GM21390 (cell line): ENCODE results near the gene SMG9.

Experiments
- ATAC-seq: cut with Tn5 transposase; IDR thresholded peaks from one replicate; pipeline ENCODE4 v1.9.1; 2021; ENCODE audit not compliant: unreplicated experiment

Gene SMG9

DNA sequence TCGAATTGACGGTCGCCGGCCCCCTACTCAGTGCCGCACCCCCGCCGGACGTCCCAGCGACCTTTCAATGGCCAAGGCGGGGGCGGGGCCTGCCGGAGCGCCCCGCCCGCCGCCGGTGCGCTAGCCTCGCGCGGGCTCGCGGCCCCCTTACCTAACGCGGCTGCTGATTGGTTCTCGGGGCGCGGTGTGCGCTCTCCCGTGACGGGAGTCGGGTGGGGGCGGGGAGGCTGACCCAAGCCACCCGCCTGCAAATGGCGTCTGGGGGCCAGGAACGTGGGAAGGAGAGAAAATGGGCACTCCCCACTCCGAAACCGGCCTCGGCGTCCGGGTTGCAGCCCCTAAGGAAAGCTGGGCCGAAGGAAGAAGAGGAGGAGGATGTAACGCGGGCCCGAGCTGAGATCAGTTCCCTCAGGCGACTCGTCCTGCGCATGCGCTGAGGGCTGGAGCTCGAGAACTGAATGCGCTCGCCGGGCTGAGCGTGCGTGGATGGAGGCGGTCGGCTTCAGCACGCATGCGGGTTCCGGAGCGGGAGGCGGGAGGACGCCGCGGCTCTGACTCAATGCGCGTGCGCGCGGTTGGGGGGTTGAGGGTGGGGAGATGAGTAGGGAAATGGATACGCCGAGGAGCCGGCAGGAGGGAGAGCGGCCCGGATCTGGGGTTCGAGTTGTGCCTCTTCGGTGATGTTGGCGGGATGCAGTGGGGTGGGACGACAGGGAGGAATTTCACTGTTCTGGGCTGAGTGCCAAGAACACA is at the start of gene SMG9:
TSS of gene SMG9 (minus strand) at position 460 of the 753 bp plus-strand sequence. CDS start 4,221 bp downstream, outside the sequence.
- ATAC-seq: peak; percentile 50

DNA sequence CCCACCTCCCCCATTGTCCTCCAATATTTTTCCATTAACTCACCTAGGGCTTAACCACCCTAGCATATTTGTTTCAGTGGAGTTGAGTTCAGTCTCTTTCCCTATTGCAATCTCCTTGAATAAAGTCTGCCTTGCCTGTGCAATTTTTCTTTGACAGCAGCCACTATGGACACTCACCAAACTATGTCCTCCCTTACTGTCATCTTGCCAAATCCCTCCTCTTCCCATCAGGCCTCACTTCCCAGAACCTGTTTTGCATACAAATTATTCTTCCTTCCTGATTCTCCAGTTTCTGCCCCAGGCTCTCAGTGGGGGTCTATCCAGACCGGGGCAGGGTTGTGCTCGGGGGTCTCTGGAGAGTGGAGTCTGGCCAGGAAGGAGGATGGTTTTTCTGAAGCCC is 49.7 kb upstream of the SMG9 start:
- ATAC-seq: no peak

DNA sequence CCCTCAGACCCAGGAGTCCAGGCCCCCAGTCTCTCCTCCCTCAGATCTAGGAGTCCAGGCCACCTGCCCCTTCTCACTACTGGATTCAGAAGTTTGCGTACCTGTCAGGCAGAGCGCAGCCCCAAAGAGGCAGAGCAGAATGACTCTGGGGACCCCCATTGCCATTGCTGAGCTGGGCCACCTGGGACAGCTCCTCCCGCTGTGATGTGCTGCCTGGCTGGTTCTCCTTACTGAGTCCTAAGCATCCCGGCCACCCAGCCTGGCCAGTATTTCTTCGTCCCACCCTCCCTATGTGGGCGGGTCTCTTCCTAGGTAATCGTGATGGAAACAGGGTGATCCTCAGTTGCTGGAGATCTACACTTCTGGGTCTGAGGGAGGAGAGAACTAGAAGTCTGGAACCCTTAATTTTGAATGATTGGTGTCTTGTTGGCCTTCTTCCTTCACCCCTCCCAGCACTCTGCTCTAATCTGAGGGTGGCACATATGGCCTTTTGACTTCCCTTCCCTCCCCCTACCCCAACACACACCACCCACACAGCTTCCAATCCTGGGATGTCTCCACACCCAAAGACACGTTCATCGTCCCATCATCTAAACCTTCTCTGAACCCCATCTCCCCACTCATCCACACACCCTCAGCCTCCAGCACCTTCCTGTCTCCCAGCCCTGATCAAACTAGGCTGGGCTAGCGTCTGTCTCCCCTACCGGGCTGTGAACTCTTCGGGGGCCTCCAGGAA is 47.6 kb upstream of the SMG9 start, which contains the start of gene LYPD5:
TSS of gene LYPD5 (minus strand) at position 232 of the 736 bp plus-strand sequence. CDS start at position 165, 67 bp downstream.
- ATAC-seq: no peak

GRCh38 chr19:43799502-43800142 is 44.9 kb upstream of the SMG9 start:
- ATAC-seq: no peak

DNA sequence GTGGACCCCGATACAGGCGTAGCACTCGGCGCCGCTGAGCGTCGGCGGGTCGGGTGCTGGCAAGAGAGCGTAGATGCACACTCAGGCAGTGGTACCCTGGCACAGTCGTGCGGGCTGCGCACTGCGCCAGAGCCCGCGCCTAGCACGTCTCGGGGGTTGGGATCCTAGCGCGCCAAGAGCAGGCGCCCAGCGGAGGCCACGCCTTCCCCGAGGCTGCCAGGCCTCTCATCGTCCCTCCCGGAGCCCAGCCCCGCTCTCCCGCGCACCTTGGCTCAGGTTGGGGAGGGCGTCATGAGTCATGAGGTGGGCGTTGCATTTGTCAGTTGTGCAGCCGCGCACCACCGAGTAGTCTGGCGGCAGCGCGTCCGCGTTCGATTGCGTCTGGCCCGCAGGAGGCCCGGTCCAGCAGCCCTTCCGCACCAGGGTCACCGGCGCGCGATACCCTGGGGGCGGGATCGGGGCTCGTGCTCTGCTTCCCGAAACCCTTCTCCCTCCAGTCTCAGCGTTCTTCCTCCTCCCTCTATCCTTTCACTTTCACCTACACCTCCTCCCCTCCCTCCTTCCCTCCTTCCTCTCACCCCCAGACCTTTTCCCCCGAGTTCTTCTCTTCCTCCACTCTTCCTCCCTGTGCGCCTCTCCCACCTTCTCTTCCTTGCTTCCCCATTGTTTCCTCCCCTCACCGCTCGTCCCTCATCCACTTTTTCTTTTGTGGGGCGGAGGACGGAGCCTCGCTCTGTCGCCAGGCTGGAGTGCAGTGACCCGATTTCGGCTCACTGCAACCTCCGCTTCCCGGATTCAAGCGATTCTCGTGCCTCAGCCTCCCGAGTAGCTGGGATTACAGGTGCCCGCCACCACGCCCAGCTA is 44.0 kb upstream of the SMG9 start:
- no peak for ATAC-seq

DNA sequence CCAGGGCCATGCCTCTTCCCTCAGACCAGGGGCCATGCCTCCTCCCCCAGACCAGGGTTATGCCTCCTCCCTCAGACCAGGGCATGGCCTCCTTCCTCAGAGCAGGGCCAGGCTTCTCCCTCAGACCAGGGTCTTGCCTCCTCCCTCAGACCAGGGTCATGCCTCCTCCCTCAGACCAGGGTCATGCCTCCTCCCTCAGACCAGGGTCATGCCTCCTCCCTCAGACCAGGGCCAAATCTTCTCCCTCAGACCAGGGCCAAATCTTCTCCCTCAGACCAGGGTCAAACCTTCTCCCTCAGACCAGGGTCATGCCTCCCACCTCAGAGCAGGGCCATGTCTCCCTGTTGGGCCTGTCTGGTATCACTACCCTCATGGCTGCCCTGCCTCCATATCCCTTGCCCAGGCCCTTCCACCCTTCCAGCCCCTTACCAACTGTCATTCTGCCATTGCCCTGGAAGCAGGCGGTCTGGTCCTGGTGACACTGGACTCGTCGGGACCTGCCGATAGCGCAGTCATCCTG is 43.3 kb upstream of the SMG9 start:
- ATAC-seq: no peak

DNA sequence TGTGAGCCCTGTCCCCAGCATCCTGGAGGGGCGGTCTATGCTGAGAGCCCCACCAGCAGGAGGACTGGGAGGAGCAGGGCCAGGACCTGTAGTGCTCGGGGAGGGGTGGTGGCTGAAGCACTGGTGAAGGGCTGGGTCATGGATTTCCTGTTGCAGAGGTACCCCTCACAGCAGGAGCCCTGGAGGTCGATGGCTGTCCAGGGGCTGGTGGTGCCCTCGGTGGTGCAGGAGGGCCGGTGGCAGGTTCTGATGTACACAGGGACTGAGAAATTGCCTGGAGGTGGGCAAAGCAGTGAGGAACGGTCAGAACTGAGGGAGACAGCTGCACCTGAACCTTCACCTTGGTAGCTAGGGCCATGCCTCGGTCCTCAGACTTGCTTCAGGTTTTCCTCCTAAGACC is 42.8 kb upstream of the SMG9 start:
- no peak for ATAC-seq

DNA sequence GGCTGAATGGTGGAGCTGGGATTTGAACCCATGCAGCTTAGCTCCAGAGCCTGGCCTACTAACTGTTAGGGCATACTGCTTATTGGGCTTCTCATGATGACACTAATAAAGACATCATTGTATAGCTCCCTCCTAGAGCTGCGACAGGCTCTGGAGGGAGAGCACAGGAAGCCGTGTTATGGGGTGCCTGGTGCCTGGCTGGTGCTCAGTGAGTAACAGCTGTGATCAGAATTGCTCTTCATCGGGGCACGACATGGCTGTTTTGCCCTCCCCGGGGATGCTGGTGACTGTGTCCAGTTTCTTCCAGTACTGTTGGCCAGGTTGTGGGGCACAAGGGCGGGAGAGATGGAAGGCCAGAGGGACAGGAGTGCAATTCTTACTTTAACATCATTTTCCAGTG is 42.4 kb upstream of the SMG9 start:
- ATAC-seq: no peak

DNA sequence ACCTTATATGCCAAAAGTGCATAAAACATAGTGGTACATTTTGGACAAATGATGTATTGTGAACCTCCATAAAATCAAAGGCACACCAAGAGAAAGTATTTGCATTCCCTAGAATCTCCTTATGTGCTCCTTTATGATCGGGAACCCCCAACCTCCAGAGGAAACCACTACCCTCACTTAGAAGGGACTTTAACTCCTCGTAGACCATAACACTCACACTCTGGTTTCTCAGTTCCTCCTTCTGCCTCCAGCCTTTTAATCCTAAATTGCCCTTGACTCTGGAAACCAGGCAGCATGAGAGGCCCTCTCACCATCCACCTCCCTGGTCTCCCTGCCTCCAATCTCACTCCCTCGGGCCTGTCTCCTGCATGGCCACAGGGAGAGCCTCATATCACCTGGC is 35.8 kb upstream of the SMG9 start:
- ATAC-seq: no peak

GRCh38 chr19:43789029-43789428 is 34.3 kb upstream of the SMG9 start:
- ATAC-seq: no peak

- no peak for ATAC-seq
Measured at GRCh38 chr19:43786665-43787064, 31.9 kb upstream of the SMG9 start.

DNA sequence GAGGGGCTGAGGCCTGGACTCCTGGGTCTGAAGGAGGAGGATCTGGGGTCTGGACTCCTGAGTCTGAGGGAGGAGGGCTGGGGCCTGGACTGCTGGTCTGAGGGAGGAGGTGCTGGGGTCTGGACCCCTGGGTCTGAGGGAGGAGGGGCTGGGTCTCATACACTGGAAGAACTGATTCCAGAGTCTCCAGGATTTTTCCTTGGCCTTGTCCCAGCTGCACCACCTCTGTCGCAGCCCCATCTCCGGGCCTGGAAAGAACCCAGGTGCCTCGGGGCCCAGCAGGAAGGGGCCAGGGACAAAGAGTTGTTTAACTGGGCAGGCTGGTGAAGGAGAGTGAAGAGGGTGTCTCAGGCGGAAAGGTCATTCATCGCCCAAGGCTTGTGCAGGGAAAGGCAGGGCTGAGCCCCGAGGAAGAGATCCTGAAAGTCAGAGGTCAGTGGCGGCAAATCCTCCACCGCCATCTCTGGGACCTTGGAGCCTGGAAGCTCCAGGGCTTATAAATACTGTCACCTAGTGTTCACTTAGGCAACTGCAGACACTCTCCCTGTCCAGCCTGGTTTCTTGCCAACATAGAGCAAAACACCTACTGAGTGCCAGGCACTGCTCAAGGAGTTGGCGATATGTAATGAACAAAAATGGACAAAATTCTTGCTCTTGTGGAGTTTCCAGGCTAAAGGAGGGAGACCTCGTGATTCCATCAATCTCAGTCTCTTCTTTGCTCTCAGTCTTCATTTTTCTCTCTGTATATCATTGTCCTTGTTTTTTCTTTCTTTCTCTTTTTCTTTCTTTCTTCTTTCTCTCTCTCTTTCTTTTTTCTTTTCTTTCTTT is 30.4 kb upstream of the SMG9 start:
- no peak for ATAC-seq

DNA sequence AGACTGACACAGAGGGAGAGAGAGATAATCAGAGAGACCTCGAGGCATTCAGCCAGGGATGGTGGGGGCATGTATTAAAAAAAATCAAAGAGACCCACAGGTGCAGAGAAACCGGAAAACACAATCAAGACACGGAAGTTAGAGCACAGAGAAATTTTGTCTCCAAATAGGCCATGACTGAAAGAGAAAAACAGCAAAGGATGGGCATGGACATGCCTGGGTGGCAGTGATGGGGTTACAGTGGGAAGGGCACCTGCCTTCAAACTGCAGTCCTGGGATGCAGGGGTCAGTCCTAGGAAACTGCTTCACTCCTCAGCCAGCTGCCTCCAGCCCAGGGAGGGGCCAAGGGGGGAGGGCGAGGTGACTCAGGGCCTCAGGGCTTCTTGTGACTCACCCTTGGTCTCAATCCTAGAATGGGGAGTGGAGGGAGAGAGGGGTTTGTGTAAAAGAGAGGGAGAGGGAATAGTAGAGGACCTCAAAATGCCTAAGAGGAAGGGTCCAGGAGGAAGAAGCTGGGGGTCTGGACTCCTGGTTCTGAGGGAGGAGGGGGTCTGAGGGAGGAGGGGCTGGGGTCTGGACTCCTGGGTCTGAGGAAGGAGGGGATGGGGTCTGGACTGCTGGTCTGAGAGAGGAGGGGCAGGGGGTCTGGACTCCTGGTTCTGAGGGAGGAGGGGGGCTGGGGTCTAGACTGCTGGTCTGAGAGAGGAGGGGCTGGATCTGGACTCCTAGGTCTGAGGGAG is 29.6 kb upstream of the SMG9 start:
- ATAC-seq: no peak

DNA sequence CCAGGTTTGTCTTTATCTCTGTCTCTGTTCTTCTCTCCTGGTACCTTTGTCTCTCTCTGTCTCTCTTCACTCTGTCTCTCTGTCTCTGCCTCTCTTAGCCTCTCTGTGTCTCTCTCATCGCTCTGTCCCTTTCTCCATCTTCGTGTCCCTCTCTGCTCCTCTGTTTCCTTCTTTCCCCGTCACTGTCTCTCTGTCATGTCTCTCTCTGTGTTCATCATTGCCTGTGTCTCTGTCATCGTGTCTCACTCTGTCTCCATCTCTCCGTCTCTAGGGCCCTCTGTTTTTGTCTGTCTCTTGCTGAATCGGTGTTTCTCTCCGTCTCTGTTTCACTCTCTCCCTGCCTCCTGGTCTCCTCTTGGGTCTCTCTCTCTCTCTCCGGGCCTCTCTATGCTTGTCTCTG is 28.9 kb upstream of the SMG9 start:
- no peak for ATAC-seq

DNA sequence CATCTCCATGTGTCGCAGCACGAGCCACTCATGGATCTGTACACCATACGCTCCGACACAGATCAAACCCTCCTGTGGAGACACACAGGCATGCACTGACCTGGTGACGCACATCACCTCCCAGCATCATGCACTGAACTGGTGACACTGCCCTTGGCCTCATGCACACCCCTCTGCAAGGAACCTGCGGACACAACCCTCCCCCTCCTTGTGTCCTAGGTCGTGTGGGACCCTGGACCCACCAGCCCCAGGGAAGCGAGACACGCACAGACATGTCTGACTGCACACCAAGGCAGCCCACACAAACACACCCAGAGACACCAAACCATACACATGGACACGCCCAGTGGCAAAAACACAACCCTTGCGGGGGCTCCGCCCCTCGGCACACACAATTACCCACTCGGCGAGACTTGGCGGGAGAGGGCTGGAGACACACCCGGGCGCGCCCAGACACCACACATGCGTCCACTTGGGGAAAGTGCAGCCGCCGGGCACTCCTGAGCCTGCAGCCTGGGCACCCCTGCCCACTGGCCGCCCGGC is 28.0 kb upstream of the SMG9 start:
- ATAC-seq: no peak

GRCh38 chr19:43782311-43782660 is 27.5 kb upstream of the SMG9 start:
- no peak for ATAC-seq

GRCh38 chr19:43781630-43782310 is 27.0 kb upstream of the SMG9 start:
- no peak for ATAC-seq
